Measurements from ENCODE around the gene UQCC3. TPM values are rescaled to one million over a fixed set of nuclear protein-coding genes. Genes with fewer than 3 reads are reported as not detected.
A peak's percentile ranks its signal among the peaks of the same experiment; 100 is the strongest.

UQCC3 gene
- total and polyA plus RNA-seq, 9 of the 15 experiments (the other 6 are each of a cell fraction or from before 2014, with no cell fraction given): 3.3 to 44.3 (median 8.0) TPM

DNA sequence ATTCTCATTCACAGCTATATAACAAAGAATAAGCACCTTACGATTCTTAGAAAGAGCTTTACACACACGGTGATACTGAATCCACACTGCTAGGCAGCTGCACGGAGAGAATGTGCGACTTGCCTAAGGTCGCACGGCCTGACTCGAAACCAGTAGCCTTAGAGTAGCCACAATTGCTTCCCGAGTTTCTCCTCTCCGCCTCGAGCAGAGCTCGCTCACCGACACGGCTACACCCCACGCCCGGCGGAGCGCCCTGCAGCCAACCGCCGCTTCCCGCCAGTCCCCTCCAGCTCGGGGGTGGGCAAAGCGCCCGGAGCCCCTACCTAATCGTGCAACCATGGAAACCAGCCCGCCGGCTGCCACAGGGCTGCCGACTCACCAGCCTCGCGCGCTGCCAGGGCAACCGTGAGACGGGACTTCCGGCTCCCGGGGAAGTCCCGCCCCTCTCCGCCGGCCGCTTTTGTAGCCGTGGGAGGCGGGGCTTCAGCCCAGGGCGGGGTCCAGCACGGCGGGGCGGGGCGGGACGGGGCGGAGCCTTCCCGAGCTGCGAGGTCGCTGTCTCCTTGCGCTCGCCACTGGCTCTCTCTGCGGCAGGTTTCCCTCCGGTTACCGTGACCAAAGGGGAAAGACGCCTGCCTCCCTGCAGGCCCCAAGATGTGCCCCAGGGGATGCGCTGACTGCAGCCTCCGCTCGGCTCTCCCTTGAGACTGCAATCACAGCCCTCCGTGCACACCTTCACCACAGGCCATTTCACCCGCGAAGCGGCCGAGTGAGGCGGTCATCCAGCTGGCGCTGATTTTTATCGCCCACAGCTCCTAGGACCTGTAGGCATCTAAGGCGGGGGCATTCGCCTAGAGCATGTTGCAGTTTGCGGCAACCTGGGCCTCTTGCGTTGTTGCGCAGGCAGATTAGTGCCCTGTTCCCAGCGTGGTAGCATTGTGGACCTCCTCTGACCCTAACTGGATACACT is 34.7 kb downstream of the UQCC3 start (continued):
- no peak for TF ChIP-seq ETS2 (tag; IDR thresholded peaks at IDR 0.05; ENCODE audit: borderline replicate concordance, poor library complexity, severe bottlenecking)
- TF ChIP-seq GTF2F1 (IDR thresholded peaks at IDR 0.05; ENCODE audit: low read depth, low read length): no peak
- no peak for TF ChIP-seq KHSRP (IDR thresholded peaks at IDR 0.05)
- TF ChIP-seq TAF1 (IDR thresholded peaks at IDR 0.05; ENCODE audit: control insufficient read depth, extremely low read depth, insufficient read depth, low read length, severe bottlenecking): no peak
- TF ChIP-seq RB1 (IDR thresholded peaks at IDR 0.05; ENCODE audit: low read depth): peak; percentile 65; the same call in 1 of the 2 replicates
- TF ChIP-seq ZFX (CRISPR knock-in tag; IDR thresholded peaks at IDR 0.05): peak; percentile 64
- TF ChIP-seq FOSL1 (tag; conservative IDR thresholded peaks at IDR 0.05): no peak
- TF ChIP-seq PCBP2 (IDR thresholded peaks at IDR 0.05; ENCODE audit: low read depth, low read length, poor library complexity, severe bottlenecking): no peak
- TF ChIP-seq TBP (optimal IDR thresholded peaks at IDR 0.05; ENCODE audit: low read depth, low read length): peak; percentile 85
- TF ChIP-seq, protein P1, sequence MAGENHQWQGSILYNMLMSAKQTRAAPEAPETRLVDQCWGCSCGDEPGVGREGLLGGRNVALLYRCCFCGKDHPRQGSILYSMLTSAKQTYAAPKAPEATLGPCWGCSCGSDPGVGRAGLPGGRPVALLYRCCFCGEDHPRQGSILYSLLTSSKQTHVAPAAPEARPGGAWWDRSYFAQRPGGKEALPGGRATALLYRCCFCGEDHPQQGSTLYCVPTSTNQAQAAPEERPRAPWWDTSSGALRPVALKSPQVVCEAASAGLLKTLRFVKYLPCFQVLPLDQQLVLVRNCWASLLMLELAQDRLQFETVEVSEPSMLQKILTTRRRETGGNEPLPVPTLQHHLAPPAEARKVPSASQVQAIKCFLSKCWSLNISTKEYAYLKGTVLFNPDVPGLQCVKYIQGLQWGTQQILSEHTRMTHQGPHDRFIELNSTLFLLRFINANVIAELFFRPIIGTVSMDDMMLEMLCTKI (IDR thresholded peaks at IDR 0.05; ENCODE audit: partially characterized antibody): no peak
- TF ChIP-seq ZBTB26 (CRISPR knock-in tag; IDR thresholded peaks at IDR 0.05): 0 out of 2 replicates have a peak, but pooled peaks have one; percentile 49
- TF ChIP-seq RAD51 (IDR thresholded peaks at IDR 0.05; ENCODE audit: borderline replicate concordance, low read depth): no peak
- TF ChIP-seq ESRRA (IDR thresholded peaks at IDR 0.05; ENCODE audit: borderline replicate concordance, low read depth): no peak
- TF ChIP-seq, protein P2, sequence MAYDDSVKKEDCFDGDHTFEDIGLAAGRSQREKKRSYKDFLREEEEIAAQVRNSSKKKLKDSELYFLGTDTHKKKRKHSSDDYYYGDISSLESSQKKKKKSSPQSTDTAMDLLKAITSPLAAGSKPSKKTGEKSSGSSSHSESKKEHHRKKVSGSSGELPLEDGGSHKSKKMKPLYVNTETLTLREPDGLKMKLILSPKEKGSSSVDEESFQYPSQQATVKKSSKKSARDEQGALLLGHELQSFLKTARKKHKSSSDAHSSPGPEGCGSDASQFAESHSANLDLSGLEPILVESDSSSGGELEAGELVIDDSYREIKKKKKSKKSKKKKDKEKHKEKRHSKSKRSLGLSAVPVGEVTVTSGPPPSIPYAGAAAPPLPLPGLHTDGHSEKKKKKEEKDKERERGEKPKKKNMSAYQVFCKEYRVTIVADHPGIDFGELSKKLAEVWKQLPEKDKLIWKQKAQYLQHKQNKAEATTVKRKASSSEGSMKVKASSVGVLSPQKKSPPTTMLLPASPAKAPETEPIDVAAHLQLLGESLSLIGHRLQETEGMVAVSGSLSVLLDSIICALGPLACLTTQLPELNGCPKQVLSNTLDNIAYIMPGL (CRISPR knock-in tag; IDR thresholded peaks at IDR 0.05): no peak
